HG02970 (cell line): Measurements from ENCODE around the gene CWC22.

Experiments used
- ATAC-seq: cut with Tn5 transposase; IDR thresholded peaks from one replicate; pipeline ENCODE4 v1.9.1; 2021; ENCODE audit warnings: mild to moderate bottlenecking, moderate library complexity, moderate number of reproducible peaks; ENCODE audit not compliant: unreplicated experiment, low FRiP score

CWC22 gene

DNA sequence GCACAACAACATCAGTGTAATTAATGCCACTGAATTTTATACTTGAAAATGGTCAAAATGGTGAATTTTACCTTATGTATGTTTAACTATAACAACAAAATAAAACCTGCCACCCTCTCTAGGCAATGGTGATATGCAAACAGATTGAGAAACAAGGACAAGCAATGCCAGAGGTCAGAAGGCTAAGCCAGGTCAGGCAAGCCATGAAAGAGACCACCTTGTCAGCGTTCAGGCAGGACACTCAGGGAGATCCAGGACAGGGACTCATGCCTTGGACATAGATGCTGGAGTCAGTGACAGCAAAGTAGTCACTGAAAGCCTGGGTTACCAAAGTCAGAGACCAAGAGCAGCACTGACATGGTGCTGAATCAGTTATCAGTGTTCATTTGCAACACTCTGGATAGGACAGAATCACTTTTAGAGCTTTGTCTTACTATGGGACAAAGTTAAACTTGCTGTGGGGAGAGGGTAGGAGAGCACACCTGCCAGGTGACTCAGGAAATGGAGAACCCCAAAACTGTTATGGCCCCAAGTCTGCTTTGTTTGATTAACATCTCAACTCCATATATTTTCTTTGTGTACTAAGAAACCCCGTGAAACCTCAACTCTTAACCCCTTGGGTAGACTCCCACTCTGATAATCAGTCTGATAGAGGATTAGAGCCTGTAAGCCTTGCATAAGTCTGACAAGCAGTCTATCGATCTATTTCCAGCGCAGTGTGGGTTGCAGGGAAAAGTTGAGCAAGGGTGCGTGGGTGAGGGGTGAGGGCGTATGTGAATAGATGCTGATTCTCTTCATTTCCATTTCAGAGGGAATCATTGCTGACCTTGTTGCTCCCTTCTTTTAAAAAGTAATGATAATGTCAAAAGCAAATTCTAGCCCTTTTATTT, 97.0 kb downstream of the CWC22 start:
- no peak for ATAC-seq

GRCh38 chr2:179900655-179901054, 106.4 kb downstream of the CWC22 start:
- ATAC-seq, result no peak

DNA sequence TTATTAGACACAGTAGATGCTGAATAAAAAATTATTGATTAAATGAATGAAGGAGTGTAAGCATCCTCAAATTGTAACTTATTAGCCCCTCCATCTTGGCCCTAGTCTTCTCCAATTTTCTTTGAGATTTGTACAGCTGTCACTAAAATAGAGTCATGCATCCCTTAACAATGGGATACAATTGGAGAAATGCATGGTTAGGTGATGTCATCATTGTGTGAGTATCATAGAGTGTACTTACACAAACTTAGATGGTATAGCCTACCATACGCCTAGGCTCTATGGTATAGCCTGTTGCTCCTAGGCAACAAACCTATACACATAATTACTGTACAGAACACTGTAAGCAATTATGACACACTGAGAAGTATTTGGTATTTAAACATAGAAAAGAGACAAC, 107.4 kb downstream of the CWC22 start:
- ATAC-seq, result no peak

- no peak for ATAC-seq
Measured at GRCh38 chr2:179898873-179899272, 108.2 kb downstream of the CWC22 start.
